GM12878 (cell line): Measurements from ENCODE around the gene CACNA1D. TPM values are rescaled to one million over a fixed set of nuclear protein-coding genes. Genes with fewer than 3 reads are reported as not detected.

ENCODE experiments used
- ATAC-seq: fragments of 200-7000 bp; cut with Tn5 transposase; 3 replicates; pipeline ENCODE4 v1.9.1; 2020; ENCODE audit warnings: mild to moderate bottlenecking, moderate library complexity
- BruUV-seq: library from RNA; stranded (reverse); fragments of 400-500 nt; replicated peaks from 2 replicates; lab custom pipeline; 2021; lab: Mats Ljungman, UMichigan
- CTCF ChIA-PET: fragments of 300-600 bp; sonication (Branson Sonifier 250); formaldehyde crosslinking; extraction: SDS; loops from one replicate; lab custom pipeline; 2021; ENCODE audit warnings: inconsistent platforms; lab: Yijun Ruan, JAX
- POLR2A ChIA-PET: fragments of 350-600 bp; formaldehyde crosslinking; extraction: SDS; loops from one replicate; lab custom pipeline; 2021; ENCODE audit warnings: inconsistent platforms; lab: Charles Lee
- RAD21 ChIA-PET: fragments of 300-600 bp; sonication (Branson Sonifier 250); formaldehyde crosslinking; loops from one replicate; lab custom pipeline; 2023; ENCODE audit warnings: antibody characterized with exemption; ENCODE audit not compliant: unreplicated experiment; lab: Charles Lee
- SMC1A ChIA-PET: fragments of 300-600 bp; sonication (Branson Sonifier 250); formaldehyde crosslinking; loops from one replicate; lab custom pipeline; 2023; ENCODE audit not compliant: unreplicated experiment, uncharacterized antibody; lab: Charles Lee
- DNase-seq: peaks from one replicate; pipeline ENCODE4 v3.0.0-alpha.2; 2011; ENCODE audit warnings: low read depth, low spot score
- FAIRE-seq: peaks from 3 replicates; lab custom pipeline; 2011; peaks lifted over from hg19 to GRCh38; lab: Jason Lieb, UNC
- H2AFZ ChIP-seq: 2 replicates; pipeline ENCODE4 v1.6.0; 2011; ENCODE audit warnings: low read depth, low read length, control low read depth; ENCODE audit not compliant: control insufficient read depth
- H3K27ac ChIP-seq: 2 replicates; pipeline ENCODE4 v1.5.1; 2011; ENCODE audit warnings: control low read depth; ENCODE audit not compliant: control insufficient read depth, insufficient read depth
- H3K27me3 ChIP-seq, 2 experiments: replicated peaks in 1 of 2; 2 replicates each; pipeline versions ENCODE4 v1.6.0 to v1.6.1; 2011; ENCODE audit warnings: low read length in 1 of 2; ENCODE audit not compliant: control insufficient read depth in 2 of 2, insufficient read depth in 2 of 2
- H3K36me3 ChIP-seq, 2 experiments: 2 replicates each; pipeline ENCODE4 v1.5.1; 2011; ENCODE audit warnings: low read length in 1 of 2; ENCODE audit not compliant: control insufficient read depth in 2 of 2, insufficient read depth in 2 of 2
- H3K4me1 ChIP-seq: 2 replicates; pipeline ENCODE4 v1.6.1; 2011; ENCODE audit warnings: mild to moderate bottlenecking, low read length, moderate library complexity, mixed read lengths; ENCODE audit not compliant: control insufficient read depth, insufficient read depth
- H3K4me2 ChIP-seq: 2 replicates; pipeline ENCODE4 v1.6.0; 2011; ENCODE audit warnings: control low read depth; ENCODE audit not compliant: control insufficient read depth, insufficient read depth
- H3K4me3 ChIP-seq: fragments of 200-600 bp; sonication (generic); 2 replicates; pipeline ENCODE4 v1.5.1; 2016
- H3K79me2 ChIP-seq: 2 replicates; pipeline ENCODE4 v1.6.0; 2011; ENCODE audit warnings: low read length; ENCODE audit not compliant: control insufficient read depth, insufficient read depth
- H3K9ac ChIP-seq: 2 replicates; pipeline ENCODE4 v1.8.0; 2011; ENCODE audit warnings: low read length, control low read depth, mixed read lengths; ENCODE audit not compliant: control insufficient read depth, insufficient read depth
- H3K9me3 ChIP-seq: replicated peaks from 3 replicates; pipeline ENCODE4 v1.5.1; 2011; ENCODE audit warnings: mild to moderate bottlenecking, low read length; ENCODE audit not compliant: control insufficient read depth, insufficient read depth
- H4K20me1 ChIP-seq: 2 replicates; pipeline ENCODE4 v1.6.0; 2011; ENCODE audit not compliant: control insufficient read depth, insufficient read depth
- MLLT1 ChIP-seq: fragments of 450-650 bp; IDR thresholded peaks from 2 replicates; pipeline ENCODE4 v1.6.1; 2016; ENCODE audit warnings: mild to moderate bottlenecking
- WGBS: methylation state at CpG from one replicate; pipeline ENCODE4 v1.1.6; 2016; ENCODE audit warnings: low lambda C conversion rate; ENCODE audit not compliant: insufficient replicate concordance, insufficient coverage; ENCODE audit errors: missing lambda C conversion rate; 5-methylcytosine and 5-hydroxymethylcytosine counted together
- in situ Hi-C: fragments of 300-500 bp; cut with MboI; formaldehyde crosslinking; loops from 9 replicates; pipeline ENCODE4 v1.14.3; 2018; ENCODE audit warnings: mixed read lengths
- intact Hi-C: fragments of 100-400 bp; cut with micrococcal nuclease; formaldehyde crosslinking; loops from one replicate; pipeline ENCODE4 v1.14.2; 2022; ENCODE audit not compliant: unreplicated experiment
- polyA plus RNA-seq, 11 experiments: library from polyadenylated mRNA; depleted of rRNA in 4 of 11; unstranded in 6 of 11; stranded (reverse) in 5 of 11; fragments of >200 nt; fragmentation: Nextera tagmentation in 4 of 11; fragmentation: Illumina TruSeq in 1 of 11; extraction: Ambion mirVana in 4 of 11; extraction: Trizol in 1 of 11; gene quantifications; 1 replicate in 1 of 11; 2 replicates in 10 of 11; pipeline versions ENCODE4 v1.2.1 to v1.2.3, GENCODE V29; 2011 to 2016; ENCODE audit warnings: inconsistent platforms in 2 of 11, missing spikeins in 2 of 11, low read depth in 1 of 11
- total RNA-seq, 4 experiments: library from RNA; depleted of rRNA in 3 of 4; stranded (reverse); fragments of >200 nt in 3 of 4; fragmentation: Illumina TruSeq in 1 of 4; extraction: Trizol in 1 of 4; gene quantifications; 2 replicates each; pipeline versions ENCODE4 v1.2.1 to v1.2.3, GENCODE V29; 2013 to 2021

CACNA1D gene
- total and polyA plus RNA-seq, 10 of the 15 experiments (the other 5 are each of a cell fraction or from before 2014, with no cell fraction given), result 0.21 to 24.4 (median 1.6) TPM

- in situ Hi-C loops, result no loop called here
- H3K36me3 ChIP-seq, result no peaks in the 10 kb centered on the region
- FAIRE-seq, result no peak
These were observed 51.0 kb downstream of the CACNA1D start for GRCh38 chr3:53545310-53545995.

More at GRCh38 chr3:53545310-53545995, 51.0 kb downstream of the CACNA1D start:
- TF ChIP-seq MLLT1, result no peak
- ATAC-seq (no peak), DNase-seq (no peak)
- CTCF ChIA-PET, result interaction anchor here (1.2 to 1.4 kb wide), 2 partner anchors 9 to 11 kb away, joined by 3 to 4 read pairs; no protein-coding TSS in a partner anchor
- Histone ChIP-seq H3K9me3 (no peaks in the 10 kb centered on the region), H3K27me3 (no peaks in the 10 kb centered on the region), H3K4me3 (no peak overlapping the region), H3K79me2 (no peaks in the 10 kb centered on the region), H3K4me2 (no peak overlapping the region), H3K4me1 (no peaks in the 10 kb centered on the region), H3K9ac (no peak overlapping the region), H3K27ac (no peak overlapping the region), H4K20me1 (no peaks in the 10 kb centered on the region), H2AFZ (no peak overlapping the region)
- 57% methylated on average over 10 of the region's 10 CpGs for WGBS
- no TSS peak for BruUV-seq
- SMC1A ChIA-PET, result interaction anchor here (0.8 kb wide), 1 partner anchor 10 kb away, joined by 3 read pairs; no protein-coding TSS in a partner anchor
- RAD21 ChIA-PET, result interaction anchor here (1.5 kb wide), 1 partner anchor 9 kb away, joined by 9 read pairs; no protein-coding TSS in a partner anchor
- intact Hi-C loops, result no loop called here
- POLR2A ChIA-PET, result interaction anchor here (0.5 to 1.2 kb wide), 2 partner anchors 9 to 68 kb away, joined by 3 to 7 read pairs; no protein-coding TSS in a partner anchor
